HepG2 (cell line): ENCODE data around the gene TCEAL9.

Experiments
- ATF2 ChIP-seq: sonication (generic); formaldehyde crosslinking; IDR thresholded peaks from 2 replicates; pipeline ENCODE4 v1.4.0; 2020; ENCODE audit warnings: missing genetic modification reagents
- DNMT3B ChIP-seq: conservative IDR thresholded peaks from 2 replicates; pipeline ENCODE4 v1.6.1; 2016; ENCODE audit warnings: missing biosample characterization, control low read depth
- E2F1 ChIP-seq: sonication (generic); formaldehyde crosslinking; IDR thresholded peaks from 2 replicates; pipeline ENCODE4 v1.5.0; 2020; ENCODE audit warnings: missing genetic modification reagents
- HNF1B ChIP-seq: sonication (generic); formaldehyde crosslinking; IDR thresholded peaks from 2 replicates; pipeline ENCODE4 v1.5.1; 2020; ENCODE audit warnings: mild to moderate bottlenecking, moderate library complexity, missing genetic modification reagents
- IRF1 ChIP-seq: sonication (generic); formaldehyde crosslinking; IDR thresholded peaks from 2 replicates; pipeline ENCODE4 v1.4.0; 2020; ENCODE audit warnings: low read depth, mild to moderate bottlenecking, missing genetic modification reagents
- KMT2A ChIP-seq: sonication (generic); formaldehyde crosslinking; IDR thresholded peaks from 2 replicates; pipeline ENCODE4 v1.4.0; 2020; ENCODE audit warnings: missing genetic modification reagents
- MTF1 ChIP-seq: sonication (generic); formaldehyde crosslinking; IDR thresholded peaks from 2 replicates; pipeline ENCODE4 v1.5.0; 2020; ENCODE audit warnings: missing genetic modification reagents
- NFRKB ChIP-seq: fragments of 450-650 bp; IDR thresholded peaks from 2 replicates; pipeline ENCODE4 v1.6.1; 2017
- POLR2A ChIP-seq, 2 experiments: IDR thresholded peaks; 2 replicates each; pipeline ENCODE4 v1.6.1; 2011; ENCODE audit warnings: low read depth in 2 of 2, low read length in 2 of 2, mild to moderate bottlenecking in 1 of 2, moderate library complexity in 1 of 2; ENCODE audit not compliant: insufficient read depth in 1 of 2
- POLR2AphosphoS5 ChIP-seq: IDR thresholded peaks from 2 replicates; pipeline ENCODE4 v1.6.1; 2012; ENCODE audit warnings: low read depth, low read length
- SIN3A ChIP-seq: IDR thresholded peaks from 2 replicates; pipeline ENCODE4 v1.6.1; 2011; ENCODE audit warnings: low read depth, mild to moderate bottlenecking, control low read depth, low read length, borderline replicate concordance
- USF2 ChIP-seq, 2 experiments: sonication (generic) in 1 of 2; formaldehyde crosslinking in 1 of 2; IDR thresholded peaks; 2 replicates each; pipeline versions ENCODE4 v1.5.1 to v1.6.1; 2011 to 2020; ENCODE audit warnings: borderline replicate concordance in 1 of 2, low read depth in 1 of 2, low read length in 1 of 2, mild to moderate bottlenecking in 1 of 2, missing genetic modification reagents in 1 of 2, moderate library complexity in 1 of 2
- ZNF883 ChIP-seq: sonication (generic); formaldehyde crosslinking; IDR thresholded peaks from 2 replicates; pipeline ENCODE4 v1.5.1; 2020; ENCODE audit warnings: mild to moderate bottlenecking, missing genetic modification reagents; ENCODE audit errors: not compliant biosample characterization

GRCh38 chrX:103376118-103376978, 20.0 kb downstream of the TCEAL9 start, which contains the start of gene BEX3:
- no peak for TF ChIP-seq HNF1B
- no peak for TF ChIP-seq IRF1
- no peak for TF ChIP-seq KMT2A
- 0 out of 2 replicates have a peak, but pooled peaks have one; percentile 53 for TF ChIP-seq USF2 (IDR thresholded peaks at IDR 0.05; ENCODE audit: low read depth, low read length)
- peak; percentile 87; the same call in 1 of the 2 replicates for TF ChIP-seq USF2 (CRISPR knock-in tag; IDR thresholded peaks at IDR 0.05; ENCODE audit: borderline replicate concordance)
- no peak for TF ChIP-seq DNMT3B
- TF ChIP-seq E2F1 (CRISPR knock-in tag): no peak
- TF ChIP-seq POLR2AphosphoS5: no peak
- TF ChIP-seq MTF1: no peak
- no peak for TF ChIP-seq ZNF883 (CRISPR knock-in tag)
- peak in 1 of 2 experiments; percentile 64; a peak in 2 of 4 replicates for TF ChIP-seq POLR2A (IDR thresholded peaks at IDR 0.05; ENCODE audit: insufficient read depth in 1 of 2, low read depth in 2 of 2, low read length in 2 of 2)
- TF ChIP-seq ATF2 (CRISPR knock-in tag): no peak
- no peak for TF ChIP-seq NFRKB
- no peak for TF ChIP-seq SIN3A
